ENCODE data around the gene OOSP3.

- TF ChIP-seq CTCF (IDR thresholded peaks at IDR 0.05 in 4 of 5, conservative IDR thresholded peaks at IDR 0.05 in 1 of 5) (no peak), POLR2A (IDR thresholded peaks at IDR 0.05) (no peak)
These were observed 20.1 kb downstream of the OOSP3 start for GRCh38 chr11:59898650-59899049.
